A549 (cell line): ENCODE data around the gene TUT4. TPM values are rescaled to one million over a fixed set of nuclear protein-coding genes. Genes with fewer than 3 reads are reported as not detected.
"Not testable (repeated sequence)": the region's sequence is repeated elsewhere in the genome, so short reads cannot be mapped to it uniquely, and the experiment has no call there.

Source experiments
- ATAC-seq, 2 experiments: fragments of 200-7000 bp in 1 of 2; fragments of >200 bp in 1 of 2; cut with Nextera tagmentation in 1 of 2; cut with Tn5 transposase in 1 of 2; 3 replicates each; pipeline versions ENCODE4 v1.8.0 to v1.9.1; 2018 to 2020; ENCODE audit warnings: mild to moderate bottlenecking in 1 of 2, moderate library complexity in 1 of 2
- CTCF ChIA-PET: fragments of 300-600 bp; sonication (Branson Sonifier 250); formaldehyde crosslinking; extraction: SDS; loops from one replicate; lab custom pipeline; 2021; ENCODE audit warnings: antibody characterized with exemption, inconsistent platforms; lab: Yijun Ruan, JAX
- POLR2A ChIA-PET: fragments of 350-600 bp; formaldehyde crosslinking; extraction: SDS; loops from one replicate; lab custom pipeline; 2021; ENCODE audit warnings: antibody characterized with exemption, inconsistent platforms; lab: Yijun Ruan, JAX
- DNase-seq, 2 experiments: peaks; one replicate each; pipeline versions ENCODE4 v3.0.0 to v3.0.0-alpha.2; 2011 to 2016; ENCODE audit warnings: low read depth in 1 of 2, low spot score in 1 of 2
- FAIRE-seq: peaks from 2 replicates; lab custom pipeline; 2011; peaks lifted over from hg19 to GRCh38; lab: Jason Lieb, UNC
- H3K27ac ChIP-seq, 2 experiments: fragments of >200 bp; sonication (Bioruptor Twin); formaldehyde crosslinking; 3 replicates each; pipeline ENCODE4 v1.5.1; 2016 to 2017
- H3K4me1 ChIP-seq: fragments of >200 bp; sonication (Bioruptor Twin); formaldehyde crosslinking; 3 replicates; pipeline ENCODE4 v1.6.1; 2016
- H3K4me2 ChIP-seq: fragments of >200 bp; sonication (Bioruptor Twin); formaldehyde crosslinking; 3 replicates; pipeline ENCODE4 v1.6.1; 2016
- H3K4me3 ChIP-seq: fragments of >200 bp; sonication (Bioruptor Twin); formaldehyde crosslinking; 3 replicates; pipeline ENCODE4 v1.5.1; 2016
- H3K9me3 ChIP-seq: fragments of >200 bp; sonication (Bioruptor Twin); formaldehyde crosslinking; 3 replicates; pipeline ENCODE4 v1.6.1; 2016
- BCL3 ChIP-seq: fragments of >200 bp; sonication (Bioruptor Twin); formaldehyde crosslinking; IDR thresholded peaks from 3 replicates; pipeline ENCODE4 v1.6.1; 2016
- CBX8 ChIP-seq: fragments of 200-600 bp; sonication (generic); IDR thresholded peaks from 2 replicates; pipeline ENCODE4 v1.6.1; 2016
- CTCF ChIP-seq: fragments of >200 bp; sonication (Bioruptor Twin); formaldehyde crosslinking; IDR thresholded peaks from 3 replicates; pipeline ENCODE4 v1.5.1; 2016
- E2F6 ChIP-seq: IDR thresholded peaks from 2 replicates; pipeline ENCODE4 v1.6.1; 2012; ENCODE audit warnings: low read depth, borderline replicate concordance
- EHMT2 ChIP-seq: fragments of 200-600 bp; sonication (generic); IDR thresholded peaks from 2 replicates; pipeline ENCODE4 v1.6.1; 2016; ENCODE audit warnings: antibody characterized with exemption, low read depth, mild to moderate bottlenecking, moderate library complexity
- ELK1 ChIP-seq: fragments of 150-350 bp; IDR thresholded peaks from 2 replicates; pipeline ENCODE4 v1.6.1; 2014; ENCODE audit warnings: low read depth, mild to moderate bottlenecking, low read length
- FOSL2 ChIP-seq, 2 experiments: fragments of 450-650 bp in 1 of 2; fragments of >200 bp in 1 of 2; sonication (Bioruptor Twin) in 1 of 2; formaldehyde crosslinking; IDR thresholded peaks; 2 replicates each; pipeline versions ENCODE4 v1.5.0 to v1.6.1; 2016 to 2020; ENCODE audit warnings: mild to moderate bottlenecking in 1 of 2, moderate library complexity in 1 of 2
- HES2 ChIP-seq: fragments of >200 bp; sonication (Bioruptor Twin); formaldehyde crosslinking; IDR thresholded peaks from 2 replicates; pipeline ENCODE4 v1.6.1; 2016
- HOXB13 ChIP-seq: fragments of 250-450 bp; sonication (Bioruptor Pico); IDR thresholded peaks from 2 replicates; pipeline ENCODE4 v1.5.0; 2020; ENCODE audit warnings: low read depth, mild to moderate bottlenecking, moderate library complexity
- MAFK ChIP-seq: fragments of 450-650 bp; IDR thresholded peaks from 2 replicates; pipeline ENCODE4 v1.6.1; 2014; ENCODE audit not compliant: partially characterized antibody
- MYC ChIP-seq: IDR thresholded peaks from 2 replicates; pipeline ENCODE4 v1.6.1; 2012; ENCODE audit warnings: mild to moderate bottlenecking, inconsistent platforms, low read length, improper control_type of control experiment, borderline replicate concordance
- NPAS2 ChIP-seq: fragments of 250-450 bp; sonication (Bioruptor Pico); IDR thresholded peaks from 2 replicates; pipeline ENCODE4 v1.8.0; 2022; ENCODE audit warnings: mild to moderate bottlenecking, moderate library complexity, borderline replicate concordance
- NR3C1 ChIP-seq: fragments of >200 bp; sonication (Bioruptor Twin); formaldehyde crosslinking; IDR thresholded peaks from 3 replicates; pipeline ENCODE4 v1.6.1; 2017
- RAD21 ChIP-seq, 2 experiments: fragments of >200 bp in 1 of 2; sonication (Bioruptor Twin) in 1 of 2; formaldehyde crosslinking in 1 of 2; IDR thresholded peaks in 1 of 2; conservative IDR thresholded peaks in 1 of 2; 2 replicates in 1 of 2; 3 replicates in 1 of 2; pipeline ENCODE4 v1.6.1; 2012 to 2018; ENCODE audit warnings: inconsistent platforms in 1 of 2
- RARB ChIP-seq: fragments of 250-450 bp; sonication (Bioruptor Pico); IDR thresholded peaks from 2 replicates; pipeline ENCODE4 v1.8.0; 2021; ENCODE audit warnings: mild to moderate bottlenecking, moderate library complexity
- SMC3 ChIP-seq: fragments of >200 bp; sonication (Bioruptor Twin); formaldehyde crosslinking; IDR thresholded peaks from 3 replicates; pipeline ENCODE4 v1.6.1; 2018; ENCODE audit warnings: inconsistent platforms
- TP53 ChIP-seq: fragments of 250-450 bp; sonication (Bioruptor Pico); IDR thresholded peaks from 2 replicates; pipeline ENCODE4 v1.5.0; 2021; ENCODE audit warnings: mild to moderate bottlenecking, moderate library complexity
- ZC3H11A ChIP-seq: fragments of 450-650 bp; IDR thresholded peaks from 2 replicates; pipeline ENCODE4 v1.6.1; 2014; ENCODE audit warnings: antibody characterized with exemption, mild to moderate bottlenecking
- WGBS: methylation state at CpG from one replicate; pipeline ENCODE4 v1.1.6; 2017; ENCODE audit errors: missing lambda C conversion rate; 5-methylcytosine and 5-hydroxymethylcytosine counted together
- polyA plus RNA-seq, 4 experiments: library from polyadenylated mRNA; depleted of rRNA in 3 of 4; stranded (reverse); fragments of >200 nt; fragmentation: RNase III in 1 of 4; extraction: RNeasy Plus Mini Kit Qiagen cat#74134 plus additional on column Dnase treatment in 1 of 4; gene quantifications; 2 replicates in 3 of 4; 3 replicates in 1 of 4; pipeline ENCODE4 v1.2.3, GENCODE V29; 2011 to 2017

The TUT4 gene
- polyA plus RNA-seq, 2 of the 4 experiments (the other 2 are of a cell fraction): 25.3 to 34.1 TPM

GRCh38 chr1:52579415-52579814 lies 26.5 kb upstream of the TUT4 start:
- FAIRE-seq (no peak), DNase-seq (no peak), ATAC-seq (no peak)
- Histone ChIP-seq H3K4me1 (peaks cover 11% of the 10 kb centered on the region), H3K27ac (no peak overlapping the region), H3K9me3 (no peaks in the 10 kb centered on the region), H3K4me3 (no peak overlapping the region), H3K4me2 (no peak overlapping the region)
- TF ChIP-seq SMC3 (no peak), RARB (CRISPR knock-in tag) (no peak), MYC (no peak), NR3C1 (no peak), NPAS2 (CRISPR knock-in tag) (no peak), ZC3H11A (no peak), CBX8 (no peak), MAFK (no peak), BCL3 (no peak), ELK1 (no peak), FOSL2 (IDR thresholded peaks at IDR 0.05) (no peak), FOSL2 (CRISPR knock-in tag; IDR thresholded peaks at IDR 0.05) (no peak), HES2 (no peak), TP53 (CRISPR knock-in tag) (no peak), EHMT2 (no peak), RAD21 (conservative IDR thresholded peaks at IDR 0.05 in 1 of 2, IDR thresholded peaks at IDR 0.05 in 1 of 2) (no peak), CTCF (no peak), HOXB13 (no peak)
- ChIA-PET POLR2A (interaction anchor here (0.7 kb wide), 1 partner anchor 27 kb away, joined by 3 read pairs; the partner anchor contains the start of gene TUT4), CTCF (no interaction called here)
- 19% methylated on average over 2 of the region's 2 CpGs for WGBS

GRCh38 chr1:52578066-52578465 lies 25.2 kb upstream of the TUT4 start:
- POLR2A ChIA-PET, H3K4me3 ChIP-seq, CTCF ChIA-PET, DNase-seq, ATAC-seq, FAIRE-seq, H3K4me2 ChIP-seq, H3K9me3 ChIP-seq, H3K27ac ChIP-seq: not testable (repeated sequence)
- WGBS: 79% methylated on average over 3 of the region's 3 CpGs
- peaks cover 16% of the 10 kb centered on the region for H3K4me1 ChIP-seq

GRCh38 chr1:52576074-52576473 lies 23.2 kb upstream of the TUT4 start:
- H3K4me1 ChIP-seq: peaks cover 16% of the 10 kb centered on the region
- FAIRE-seq (no peak), ATAC-seq (no peak), DNase-seq (no peak)
- TF ChIP-seq E2F6 (no peak), FOSL2 (IDR thresholded peaks at IDR 0.05) (no peak), FOSL2 (CRISPR knock-in tag; IDR thresholded peaks at IDR 0.05) (no peak), TP53 (CRISPR knock-in tag) (no peak)
- H3K4me2 ChIP-seq: no peak overlapping the region
- H3K27ac ChIP-seq: no peak overlapping the region
- CTCF ChIA-PET: no interaction called here
- POLR2A ChIA-PET: no interaction called here
- WGBS: 100% methylated on average over 1 of the region's 1 CpG
- H3K9me3 ChIP-seq: no peaks in the 10 kb centered on the region
- no peak overlapping the region for H3K4me3 ChIP-seq
